ENCODE data around the gene APOF.

Gene APOF

DNA sequence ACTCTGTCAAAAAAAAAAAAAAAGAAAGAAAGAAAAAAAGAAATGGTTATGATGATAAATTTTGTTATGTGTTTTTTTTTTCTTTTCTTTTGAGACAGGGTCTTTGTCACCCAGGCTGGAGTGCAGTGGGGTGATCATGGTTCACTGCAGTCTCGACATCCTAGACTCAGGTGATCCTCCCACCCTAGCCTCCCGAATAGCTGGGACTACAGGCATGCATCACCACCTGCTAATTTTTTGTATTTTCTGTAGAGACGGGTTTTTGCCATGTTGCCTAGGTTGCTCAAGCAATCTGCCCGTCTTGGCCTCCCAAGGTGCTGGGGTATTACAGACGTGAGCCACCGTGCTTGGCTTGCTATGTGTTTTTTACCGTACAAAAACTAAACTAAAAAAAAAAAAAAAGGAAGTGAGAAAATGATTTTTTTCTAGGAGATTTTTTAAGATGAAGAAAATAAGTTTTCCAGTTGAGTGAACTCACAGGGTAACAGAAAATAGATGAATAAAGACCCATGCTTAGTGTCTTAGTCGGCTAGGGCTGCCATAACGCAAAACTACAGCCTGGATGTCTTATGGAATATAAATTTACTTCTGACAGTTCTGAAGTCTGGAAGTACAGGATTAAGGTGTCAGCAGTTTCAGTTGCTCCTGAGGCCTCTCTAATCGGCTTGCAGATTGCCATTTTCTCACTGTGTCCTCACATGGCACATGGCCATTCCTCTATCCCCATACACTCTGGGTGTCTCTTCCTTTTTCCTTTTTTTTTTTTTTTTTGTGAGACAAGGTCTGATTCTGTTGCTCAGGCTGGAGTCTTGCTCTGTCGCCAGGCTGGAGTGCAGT, 13.2 kb upstream of the APOF start (continued):
- TF ChIP-seq, protein P1, sequence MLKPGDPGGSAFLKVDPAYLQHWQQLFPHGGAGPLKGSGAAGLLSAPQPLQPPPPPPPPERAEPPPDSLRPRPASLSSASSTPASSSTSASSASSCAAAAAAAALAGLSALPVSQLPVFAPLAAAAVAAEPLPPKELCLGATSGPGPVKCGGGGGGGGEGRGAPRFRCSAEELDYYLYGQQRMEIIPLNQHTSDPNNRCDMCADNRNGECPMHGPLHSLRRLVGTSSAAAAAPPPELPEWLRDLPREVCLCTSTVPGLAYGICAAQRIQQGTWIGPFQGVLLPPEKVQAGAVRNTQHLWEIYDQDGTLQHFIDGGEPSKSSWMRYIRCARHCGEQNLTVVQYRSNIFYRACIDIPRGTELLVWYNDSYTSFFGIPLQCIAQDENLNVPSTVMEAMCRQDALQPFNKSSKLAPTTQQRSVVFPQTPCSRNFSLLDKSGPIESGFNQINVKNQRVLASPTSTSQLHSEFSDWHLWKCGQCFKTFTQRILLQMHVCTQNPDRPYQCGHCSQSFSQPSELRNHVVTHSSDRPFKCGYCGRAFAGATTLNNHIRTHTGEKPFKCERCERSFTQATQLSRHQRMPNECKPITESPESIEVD (tag by site-specific recombination; IDR thresholded peaks at IDR 0.05), result no peak

DNA sequence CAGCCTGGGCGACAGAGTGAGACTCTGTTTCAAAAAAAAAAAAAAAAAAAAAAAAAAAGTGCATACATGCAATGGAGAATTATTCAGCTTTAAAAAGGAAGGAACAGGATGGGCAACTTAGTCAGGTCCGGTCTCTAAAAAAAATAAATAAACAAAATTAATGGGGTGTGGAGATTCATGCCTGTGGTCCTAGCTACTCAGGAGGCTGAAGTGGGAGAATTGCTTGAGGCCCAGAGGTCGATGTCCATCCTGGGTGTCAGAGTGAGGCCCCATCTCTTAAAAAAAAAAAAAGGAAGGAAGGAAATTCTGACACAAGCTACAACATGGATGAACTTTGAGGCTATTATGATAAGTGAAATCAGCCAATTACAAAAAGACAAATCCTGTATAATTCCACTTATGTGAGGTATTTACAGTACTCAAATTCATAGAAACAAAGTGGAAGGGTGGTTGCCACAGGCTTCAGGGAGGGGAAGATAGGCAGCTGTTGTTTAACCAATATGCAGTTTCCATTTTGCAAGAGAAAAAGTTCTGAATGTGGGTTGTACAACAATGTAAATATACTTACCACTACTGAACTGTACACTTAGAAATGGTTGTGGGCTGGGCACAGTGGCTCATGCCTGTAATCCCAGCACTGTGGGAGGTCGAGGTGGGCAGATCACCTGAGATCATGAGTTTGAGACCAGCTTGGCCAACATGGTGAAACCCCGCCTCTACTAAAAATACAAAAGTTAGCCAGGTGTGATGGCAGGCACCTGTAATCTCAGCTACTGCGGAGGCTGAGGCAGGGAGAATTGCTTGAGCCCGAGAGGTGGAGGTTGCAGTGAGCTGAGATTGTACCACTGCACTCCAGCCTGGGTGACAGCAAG, 12.3 kb upstream of the APOF start:
- H3K4me3 ChIP-seq (ENCODE audit: low read depth, low read length), result no peak overlapping the region
- no peaks in the 10 kb centered on the region for H3K36me3 ChIP-seq (ENCODE audit: control insufficient read depth in 2 of 2, insufficient read depth in 1 of 2, low read length in 2 of 2)
- no peak for TF ChIP-seq ZNF664 (tag by site-specific recombination; IDR thresholded peaks at IDR 0.05)
- TF ChIP-seq, protein P2, sequence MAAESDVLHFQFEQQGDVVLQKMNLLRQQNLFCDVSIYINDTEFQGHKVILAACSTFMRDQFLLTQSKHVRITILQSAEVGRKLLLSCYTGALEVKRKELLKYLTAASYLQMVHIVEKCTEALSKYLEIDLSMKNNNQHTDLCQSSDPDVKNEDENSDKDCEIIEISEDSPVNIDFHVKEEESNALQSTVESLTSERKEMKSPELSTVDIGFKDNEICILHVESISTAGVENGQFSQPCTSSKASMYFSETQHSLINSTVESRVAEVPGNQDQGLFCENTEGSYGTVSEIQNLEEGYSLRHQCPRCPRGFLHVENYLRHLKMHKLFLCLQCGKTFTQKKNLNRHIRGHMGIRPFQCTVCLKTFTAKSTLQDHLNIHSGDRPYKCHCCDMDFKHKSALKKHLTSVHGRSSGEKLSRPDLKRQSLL (tag by site-specific recombination; IDR thresholded peaks at IDR 0.05), result no peak
- no peak for TF ChIP-seq WT1 (tag by site-specific recombination; IDR thresholded peaks at IDR 0.05)
- TF ChIP-seq EGR2 (tag by site-specific recombination; IDR thresholded peaks at IDR 0.05; ENCODE audit: low read depth), result peak; percentile 62; the same call in 1 of the 2 replicates
- peak; percentile 36; the same call in 1 of the 2 replicates for TF ChIP-seq ZFHX2 (tag by site-specific recombination; conservative IDR thresholded peaks at IDR 0.05)
- no peak for TF ChIP-seq GLI4 (tag by site-specific recombination; IDR thresholded peaks at IDR 0.05)
- no peak for TF ChIP-seq KLF8 (tag by site-specific recombination; IDR thresholded peaks at IDR 0.05)
- no peak overlapping the region for H3K27ac ChIP-seq (ENCODE audit: extremely low read depth, low read depth, low read length)
- H3K4me1 ChIP-seq (ENCODE audit: control insufficient read depth, insufficient read depth, low read length), result no peaks in the 10 kb centered on the region
- no peaks in the 10 kb centered on the region for H3K9me3 ChIP-seq (ENCODE audit: control insufficient read depth, insufficient read depth, low read depth, low read length)
- CTCF ChIA-PET, result interaction anchor here (0.6 to 0.9 kb wide), 5 partner anchors 12 to 181 kb away, joined by 3 to 5 read pairs (median 3); no protein-coding TSS in a partner anchor
- POLR2A ChIA-PET, result interaction anchor here (0.6 to 1.0 kb wide), 4 partner anchors 15 to 897 kb away, joined by 3 to 5 read pairs (median 4); partner anchors contain the start of gene STAT2

DNA sequence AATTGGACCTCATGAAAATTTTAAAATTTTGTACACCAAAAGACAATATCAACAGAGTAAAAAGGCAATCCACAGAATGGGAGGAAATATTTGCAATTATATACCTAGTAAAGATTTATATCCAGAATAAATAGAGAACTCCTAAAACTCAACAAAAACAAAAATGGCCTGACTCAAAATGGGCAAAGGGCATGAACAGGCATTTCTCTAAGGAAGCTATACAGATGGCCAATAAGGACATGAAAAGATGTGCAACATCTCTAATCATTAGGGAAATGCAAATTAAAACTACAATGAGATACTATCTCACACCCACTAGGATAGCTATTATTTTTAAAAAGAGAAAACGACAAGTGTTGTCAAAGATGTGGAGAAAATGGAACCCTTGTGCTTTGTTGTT, 10.9 kb upstream of the APOF start:
- CTCF ChIA-PET, result interaction anchor here (0.5 to 0.8 kb wide), 3 partner anchors 34 to 91 kb away, joined by 3 to 6 read pairs (median 4); no protein-coding TSS in a partner anchor
- H3K27ac ChIP-seq (ENCODE audit: extremely low read depth, low read depth, low read length), result no peak overlapping the region
- TF ChIP-seq, protein P3, sequence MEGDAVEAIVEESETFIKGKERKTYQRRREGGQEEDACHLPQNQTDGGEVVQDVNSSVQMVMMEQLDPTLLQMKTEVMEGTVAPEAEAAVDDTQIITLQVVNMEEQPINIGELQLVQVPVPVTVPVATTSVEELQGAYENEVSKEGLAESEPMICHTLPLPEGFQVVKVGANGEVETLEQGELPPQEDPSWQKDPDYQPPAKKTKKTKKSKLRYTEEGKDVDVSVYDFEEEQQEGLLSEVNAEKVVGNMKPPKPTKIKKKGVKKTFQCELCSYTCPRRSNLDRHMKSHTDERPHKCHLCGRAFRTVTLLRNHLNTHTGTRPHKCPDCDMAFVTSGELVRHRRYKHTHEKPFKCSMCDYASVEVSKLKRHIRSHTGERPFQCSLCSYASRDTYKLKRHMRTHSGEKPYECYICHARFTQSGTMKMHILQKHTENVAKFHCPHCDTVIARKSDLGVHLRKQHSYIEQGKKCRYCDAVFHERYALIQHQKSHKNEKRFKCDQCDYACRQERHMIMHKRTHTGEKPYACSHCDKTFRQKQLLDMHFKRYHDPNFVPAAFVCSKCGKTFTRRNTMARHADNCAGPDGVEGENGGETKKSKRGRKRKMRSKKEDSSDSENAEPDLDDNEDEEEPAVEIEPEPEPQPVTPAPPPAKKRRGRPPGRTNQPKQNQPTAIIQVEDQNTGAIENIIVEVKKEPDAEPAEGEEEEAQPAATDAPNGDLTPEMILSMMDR (tag by site-specific recombination; IDR thresholded peaks at IDR 0.05), result no peak
- no peak for TF ChIP-seq GLI2 (tag by site-specific recombination; IDR thresholded peaks at IDR 0.05; ENCODE audit: borderline replicate concordance, low read depth)
- TF ChIP-seq SETDB1 (IDR thresholded peaks at IDR 0.05; ENCODE audit: insufficient read length, low read length), result peak; percentile 24

DNA sequence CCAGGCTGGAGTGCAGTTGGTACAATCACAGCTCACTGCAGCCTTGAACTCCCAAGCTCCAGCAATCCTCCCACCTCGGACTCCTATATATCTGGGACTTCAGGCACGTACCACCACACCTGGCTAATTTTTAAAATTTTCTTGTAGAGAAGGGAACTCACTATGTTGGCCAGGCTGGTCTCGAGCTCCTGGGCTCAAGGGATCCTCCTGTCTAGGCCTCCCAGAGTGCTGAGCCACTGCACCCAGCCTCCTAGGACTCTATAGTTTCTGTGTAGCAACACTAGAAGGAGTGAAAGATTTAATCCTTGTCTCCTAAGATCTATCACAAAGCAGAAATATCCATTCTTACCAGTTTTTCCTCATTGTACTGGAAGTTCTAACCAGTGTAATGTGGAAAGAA, 4.3 kb upstream of the APOF start:
- Histone ChIP-seq H3K27ac (ENCODE audit: extremely low read depth, low read depth, low read length) (no peak overlapping the region), H3K9me3 (ENCODE audit: control insufficient read depth, insufficient read depth, low read depth, low read length) (no peaks in the 10 kb centered on the region), H3K4me1 (ENCODE audit: control insufficient read depth, insufficient read depth, low read length) (no peaks in the 10 kb centered on the region), H3K36me3 (ENCODE audit: control insufficient read depth in 2 of 2, insufficient read depth in 1 of 2, low read length in 2 of 2) (no peaks in the 10 kb centered on the region), H3K4me3 (ENCODE audit: low read depth, low read length) (no peak overlapping the region)
- POLR2A ChIA-PET, result no interaction called here
- CTCF ChIA-PET, result no interaction called here
- no peak for TF ChIP-seq ZNF768 (tag by site-specific recombination; IDR thresholded peaks at IDR 0.05)

More for the DNA sequence above, 10.9 kb upstream of the APOF start:
- no peaks in the 10 kb centered on the region for H3K36me3 ChIP-seq (ENCODE audit: control insufficient read depth in 2 of 2, insufficient read depth in 1 of 2, low read length in 2 of 2)
- no peaks in the 10 kb centered on the region for H3K9me3 ChIP-seq (ENCODE audit: control insufficient read depth, insufficient read depth, low read depth, low read length)
- no peaks in the 10 kb centered on the region for H3K4me1 ChIP-seq (ENCODE audit: control insufficient read depth, insufficient read depth, low read length)
- POLR2A ChIA-PET, result no interaction called here
- H3K4me3 ChIP-seq (ENCODE audit: low read depth, low read length), result no peak overlapping the region
